ENCODE measurements around the gene ETFA.

ETFA gene

DNA sequence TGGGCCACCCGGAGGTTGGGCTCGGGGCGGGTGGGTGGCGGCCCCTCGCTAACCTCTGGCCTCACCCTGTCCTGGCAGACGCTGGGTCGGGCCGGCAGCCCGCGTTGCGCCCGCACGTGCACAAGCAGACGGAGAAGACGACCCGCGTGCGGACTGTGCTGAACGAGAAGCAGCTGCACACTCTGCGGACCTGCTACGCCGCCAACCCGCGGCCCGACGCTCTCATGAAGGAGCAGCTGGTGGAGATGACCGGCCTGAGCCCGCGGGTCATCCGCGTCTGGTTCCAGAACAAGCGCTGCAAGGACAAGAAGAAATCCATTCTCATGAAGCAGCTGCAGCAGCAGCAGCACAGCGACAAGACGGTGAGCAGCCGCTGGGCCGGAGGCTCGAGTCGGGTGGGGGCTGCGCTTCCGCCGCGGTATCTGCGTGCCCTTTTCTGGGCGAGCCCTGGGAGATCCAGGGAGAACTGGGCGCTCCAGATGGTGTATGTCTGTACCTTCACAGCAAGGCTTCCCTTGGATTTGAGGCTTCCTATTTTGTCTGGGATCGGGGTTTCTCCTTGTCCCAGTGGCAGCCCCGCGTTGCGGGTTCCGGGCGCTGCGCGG is 29.0 kb upstream of the ETFA start:
- no peak for DNase-seq (ENCODE audit: low read depth)

DNA sequence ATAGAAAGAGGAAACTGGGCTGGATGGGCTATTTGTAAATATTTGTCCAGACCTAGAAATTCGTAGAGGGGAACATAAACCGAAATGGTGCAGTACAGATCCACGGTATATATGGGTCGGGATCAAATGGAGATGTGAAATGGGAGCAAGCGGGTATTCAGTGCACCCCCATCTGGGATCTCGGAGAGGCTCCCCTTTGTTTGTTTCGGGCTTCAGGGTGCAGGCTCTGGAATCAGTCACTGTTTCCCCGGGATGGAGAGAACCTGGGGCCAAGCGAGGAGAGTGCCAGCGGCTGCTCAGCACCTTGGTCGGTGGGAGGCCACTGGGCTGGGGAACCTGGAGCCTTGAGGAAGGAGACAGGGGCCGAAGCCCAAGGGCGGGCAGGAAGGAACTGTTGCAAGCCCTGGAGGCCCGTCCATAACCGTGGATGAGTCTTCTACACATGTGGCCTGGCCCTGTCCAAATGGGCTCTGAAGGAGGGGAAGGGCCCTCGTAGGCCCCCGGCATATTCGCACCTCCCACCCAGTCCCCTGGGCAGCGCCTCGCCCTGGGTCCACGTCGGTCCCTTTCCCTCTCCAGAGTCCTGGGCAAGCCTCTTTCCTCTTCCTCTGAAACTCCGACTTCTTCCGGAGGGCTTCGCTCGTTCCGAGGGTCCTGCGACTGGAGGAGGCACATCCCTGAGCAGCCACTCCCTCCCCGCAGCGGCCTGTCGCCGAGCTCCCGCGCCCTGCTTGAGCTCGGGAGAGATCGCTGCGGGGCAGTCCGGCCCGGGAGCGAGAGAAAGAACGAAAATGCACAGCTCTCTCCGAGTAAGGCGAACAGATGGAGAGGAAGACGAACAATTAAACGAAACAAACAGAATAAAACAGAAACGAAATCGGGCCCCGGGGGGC is 28.3 kb upstream of the ETFA start:
- no peak for DNase-seq (ENCODE audit: low read depth)

DNA sequence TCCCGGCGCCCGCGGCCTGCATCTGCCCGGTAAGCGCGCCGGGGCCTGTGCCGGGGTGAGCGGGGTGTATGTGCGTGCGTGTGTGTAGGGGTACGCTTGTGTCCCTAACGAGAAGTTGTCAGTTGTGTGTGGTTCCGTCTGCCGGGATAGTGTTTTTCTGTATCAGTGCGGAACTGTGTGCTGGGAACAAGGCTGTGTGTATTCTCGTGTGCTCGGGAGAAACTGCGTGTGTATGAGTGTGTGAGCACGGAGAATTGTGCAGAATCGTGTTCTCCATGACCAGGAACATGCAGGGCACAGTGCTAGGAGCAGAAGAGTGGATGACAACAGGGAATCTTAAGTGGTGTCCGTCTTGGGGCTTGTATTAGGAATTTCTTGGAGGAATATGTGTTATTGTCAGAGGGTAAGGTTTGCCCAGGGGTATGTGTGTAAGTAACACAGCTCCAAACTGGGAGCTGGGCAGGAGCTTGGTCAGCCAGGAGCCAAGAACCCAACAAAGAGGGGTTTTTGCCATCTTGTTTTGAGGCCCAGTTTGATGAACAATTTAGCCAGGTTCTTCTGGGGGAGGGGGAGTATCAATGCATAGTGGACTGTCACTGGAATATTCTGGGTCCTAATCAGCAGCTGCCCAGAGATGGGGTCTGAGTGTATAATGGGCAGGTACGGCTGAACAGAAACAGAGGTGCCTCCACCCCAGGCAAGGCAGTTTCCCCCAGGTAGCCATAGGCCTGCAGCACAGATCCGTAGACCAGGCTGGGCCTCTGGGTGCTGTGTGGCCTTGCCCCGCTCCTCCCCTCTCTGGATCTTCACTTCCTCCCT is 27.4 kb upstream of the ETFA start:
- DNase-seq (ENCODE audit: low read depth): no peak

DNA sequence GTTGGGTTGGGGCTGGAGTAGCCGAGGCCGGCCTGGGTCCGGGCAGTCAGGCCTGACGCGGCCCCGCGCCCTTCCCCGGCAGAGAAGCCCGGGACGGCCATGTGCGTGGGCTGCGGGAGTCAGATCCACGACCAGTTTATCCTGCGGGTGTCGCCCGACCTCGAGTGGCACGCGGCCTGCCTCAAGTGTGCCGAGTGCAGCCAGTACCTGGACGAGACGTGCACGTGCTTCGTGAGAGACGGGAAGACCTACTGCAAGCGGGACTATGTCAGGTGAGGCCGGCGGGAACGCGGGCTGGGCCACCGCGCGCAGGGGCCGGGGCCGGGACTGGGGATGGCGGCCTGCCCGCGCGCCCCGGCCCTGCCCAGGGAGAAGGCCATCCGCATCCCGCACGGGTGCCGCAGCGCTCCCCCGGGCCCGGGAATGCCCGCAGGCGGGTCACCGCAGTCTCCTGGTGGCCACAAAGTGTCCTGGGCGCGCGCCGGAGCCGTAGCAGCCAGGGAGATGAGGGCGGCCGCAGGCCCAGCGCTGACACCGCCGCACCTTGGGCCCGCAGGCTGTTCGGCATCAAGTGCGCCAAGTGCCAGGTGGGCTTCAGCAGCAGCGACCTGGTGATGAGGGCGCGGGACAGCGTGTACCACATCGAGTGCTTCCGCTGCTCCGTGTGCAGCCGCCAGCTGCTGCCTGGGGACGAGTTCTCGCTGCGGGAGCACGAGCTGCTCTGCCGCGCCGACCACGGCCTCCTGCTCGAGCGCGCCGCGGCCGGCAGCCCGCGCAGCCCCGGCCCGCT is 26.6 kb upstream of the ETFA start:
- DNase-seq (ENCODE audit: low read depth): no peak

DNA sequence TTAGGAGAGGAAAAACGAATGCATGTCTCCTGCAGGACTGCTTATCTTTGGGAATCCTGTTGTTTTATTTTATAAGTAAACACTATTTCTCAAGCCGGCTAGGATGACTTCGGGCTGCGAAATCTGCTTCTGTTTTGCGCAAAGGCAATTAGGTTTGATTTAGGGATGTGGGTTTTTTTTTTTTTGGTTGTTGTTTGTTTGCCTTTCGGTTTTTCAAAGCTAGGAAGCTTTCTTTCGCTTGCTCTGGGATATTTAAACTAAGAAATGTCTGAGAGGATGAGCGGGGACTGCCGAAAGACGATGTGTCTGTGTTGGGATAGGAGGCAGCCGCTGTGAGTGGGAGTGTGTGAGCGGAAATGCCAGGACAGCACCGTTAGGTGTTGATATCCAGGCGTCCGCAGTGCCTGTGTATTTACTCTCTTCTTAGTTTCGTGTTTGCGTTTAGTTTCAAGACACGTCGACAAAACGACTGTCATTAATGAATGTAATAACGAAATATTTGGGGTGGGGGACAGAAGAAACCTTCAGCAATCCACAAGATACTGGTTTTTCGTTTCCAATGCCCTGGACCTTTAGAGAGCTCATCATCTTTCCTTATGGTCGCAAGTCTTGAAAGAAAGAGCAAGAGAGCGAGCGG is 25.9 kb upstream of the ETFA start:
- no peak for DNase-seq (ENCODE audit: low read depth)

DNA sequence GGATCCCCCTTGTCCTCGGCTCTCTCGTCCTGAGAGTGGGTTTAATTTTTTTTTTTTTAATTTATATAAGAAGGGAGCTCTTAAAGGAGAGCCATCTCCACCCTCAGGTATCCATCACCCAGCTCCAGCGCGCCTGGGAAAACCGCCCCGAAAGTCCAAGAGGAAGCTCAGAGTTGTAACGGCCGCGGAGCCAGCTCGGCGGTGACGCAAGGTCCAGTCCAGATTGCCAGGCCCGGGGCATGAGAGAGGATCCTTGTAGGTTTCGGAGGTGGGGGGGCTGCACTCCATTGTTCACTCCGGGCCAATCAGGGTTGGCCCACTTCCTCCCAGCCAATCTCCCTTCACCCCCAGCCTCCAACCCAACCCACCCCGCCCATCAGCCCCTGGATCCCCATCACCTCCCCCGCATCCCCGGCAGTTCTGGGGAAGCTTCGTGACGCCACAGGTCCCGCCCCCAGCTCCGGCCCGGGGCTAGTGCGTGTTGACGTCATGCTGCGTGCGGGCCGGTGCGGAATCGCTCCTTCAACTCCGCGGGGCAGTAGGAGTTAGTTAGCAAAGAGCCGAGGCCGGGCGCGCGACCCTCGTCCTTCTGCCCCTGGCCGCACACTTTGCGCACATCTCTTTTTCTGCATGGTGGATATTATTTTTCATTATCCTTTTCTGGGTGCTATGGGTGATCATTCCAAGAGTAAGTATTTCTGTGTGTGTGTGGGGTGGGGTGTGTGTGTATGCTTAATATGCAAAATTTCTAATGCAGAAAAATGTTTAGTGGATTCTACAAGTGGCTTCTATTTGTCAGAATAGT is 25.2 kb upstream of the ETFA start, which contains the start of gene ISL2:
Gene ISL2, plus strand, starts transcription at position 520 of the 805 bp plus-strand sequence. Its CDS starts 111 bp downstream, at position 631.
- DNase-seq (ENCODE audit: low read depth): no peak

DNA sequence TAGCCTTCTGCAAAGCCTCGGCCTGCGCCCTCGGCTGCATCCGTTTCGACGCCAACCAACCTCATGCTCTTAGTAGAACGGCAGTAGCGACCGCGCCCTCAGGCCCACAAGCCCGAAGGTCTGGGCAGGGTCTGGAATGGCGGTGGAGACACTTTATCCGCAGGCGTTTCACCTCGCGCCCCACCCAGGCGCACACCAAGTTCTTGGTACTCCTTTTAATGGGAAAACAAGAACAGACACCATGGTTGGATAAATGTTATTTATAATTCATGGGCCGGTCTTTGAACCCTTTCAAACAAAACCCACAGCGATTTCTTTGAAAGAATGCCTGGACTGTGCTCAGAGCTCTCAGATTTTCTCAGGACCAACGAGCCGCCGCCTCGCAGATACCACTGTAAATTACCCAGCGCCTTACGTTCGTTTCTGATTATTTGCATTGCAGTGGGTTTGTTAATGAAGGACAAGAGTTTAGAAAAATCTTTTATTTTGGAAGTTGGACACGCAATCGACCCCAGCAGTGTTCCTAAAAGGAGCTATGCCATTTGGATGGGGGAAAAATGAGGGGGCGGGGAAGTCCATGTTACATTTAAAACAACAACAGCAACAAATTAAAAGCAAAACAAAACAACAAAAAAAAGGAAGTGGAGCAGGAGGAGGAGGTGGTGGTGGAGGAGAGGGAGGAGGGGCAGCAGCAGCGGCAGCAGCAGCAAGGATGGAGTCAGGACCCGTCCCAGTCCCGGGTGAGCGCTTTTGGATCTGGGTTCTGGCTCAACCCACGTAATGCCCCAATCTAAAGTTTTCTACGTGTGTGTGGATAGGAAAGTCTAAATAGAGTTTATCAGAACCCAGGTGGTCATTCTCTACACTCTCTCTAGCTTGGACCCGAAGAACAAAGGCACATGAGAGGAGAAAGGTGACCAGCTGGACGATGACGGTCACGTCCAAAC is 24.3 kb upstream of the ETFA start:
- DNase-seq (ENCODE audit: low read depth): no peak

DNA sequence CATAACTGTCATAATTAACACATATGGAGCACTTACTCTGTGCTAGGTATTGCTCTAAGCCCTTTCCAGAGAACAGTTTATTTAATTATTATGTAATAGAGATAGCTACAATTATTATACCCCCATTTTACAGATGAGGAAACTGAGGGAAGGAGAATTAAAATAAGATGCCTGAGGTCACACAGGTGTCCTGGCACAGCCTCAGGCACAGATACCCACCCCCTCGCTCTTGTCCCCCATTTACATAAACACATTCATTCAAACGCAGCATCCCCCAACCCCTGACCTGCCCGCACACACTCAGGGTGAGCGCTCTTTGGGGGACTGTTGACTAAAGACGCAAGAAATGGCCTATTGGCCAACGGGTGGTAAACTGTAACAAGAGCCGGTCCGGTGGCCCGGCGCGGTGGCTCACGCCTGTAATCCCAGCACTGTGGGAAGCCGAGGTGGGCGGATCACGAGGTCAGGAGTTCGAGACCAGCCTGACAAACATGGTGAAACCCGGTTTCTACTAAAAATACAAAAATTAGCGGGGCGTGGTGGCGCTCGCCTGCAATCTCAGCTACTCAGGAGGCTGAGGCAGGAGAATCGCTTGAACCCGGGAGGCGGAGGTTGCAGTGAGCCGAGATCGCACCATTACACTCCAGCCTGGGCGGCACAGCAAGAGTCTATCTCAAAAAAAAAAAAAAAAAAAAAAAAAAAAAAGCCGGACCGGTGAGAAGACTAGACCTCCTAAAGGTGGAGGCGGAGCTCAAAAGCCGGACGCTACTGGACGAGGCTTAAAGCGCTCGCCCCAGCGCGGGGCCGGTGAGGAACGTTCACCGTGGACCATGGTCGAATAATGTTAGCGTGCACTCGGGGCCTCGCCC is 23.4 kb upstream of the ETFA start:
- DNase-seq (ENCODE audit: low read depth): no peak

DNA sequence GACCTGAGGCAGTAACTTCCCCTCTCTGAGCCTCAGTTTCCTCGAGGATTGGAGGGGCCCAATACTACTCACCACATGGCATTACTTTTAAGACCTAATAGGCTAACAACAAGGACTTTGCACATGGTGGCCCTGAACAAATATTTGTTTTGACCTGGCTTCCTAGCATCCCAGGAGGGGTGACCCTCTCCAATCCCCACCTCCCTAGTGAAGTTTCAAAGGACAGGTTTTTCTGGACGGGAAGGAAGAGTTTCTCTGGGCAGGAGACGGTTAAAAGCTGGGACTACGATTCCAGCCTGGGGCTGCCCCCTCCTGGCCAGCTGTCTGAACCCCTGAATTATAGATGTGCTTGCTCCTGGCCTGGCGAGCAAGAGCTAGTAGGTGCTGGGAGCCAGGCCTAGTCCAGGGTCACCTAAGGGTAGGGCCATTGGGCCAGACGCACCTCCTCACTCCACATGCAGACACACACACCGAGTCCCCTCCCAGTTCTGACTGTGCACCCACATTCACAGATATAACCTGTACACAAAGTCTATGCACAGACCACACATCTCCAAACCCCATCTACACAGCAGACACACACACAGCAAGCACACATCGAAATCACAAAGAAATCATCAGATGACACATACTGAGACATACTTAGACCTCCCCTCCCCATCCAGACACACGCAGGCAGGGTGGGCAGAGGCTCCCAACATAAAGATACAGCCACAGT is 22.6 kb upstream of the ETFA start:
- no peak for DNase-seq (ENCODE audit: low read depth)

DNA sequence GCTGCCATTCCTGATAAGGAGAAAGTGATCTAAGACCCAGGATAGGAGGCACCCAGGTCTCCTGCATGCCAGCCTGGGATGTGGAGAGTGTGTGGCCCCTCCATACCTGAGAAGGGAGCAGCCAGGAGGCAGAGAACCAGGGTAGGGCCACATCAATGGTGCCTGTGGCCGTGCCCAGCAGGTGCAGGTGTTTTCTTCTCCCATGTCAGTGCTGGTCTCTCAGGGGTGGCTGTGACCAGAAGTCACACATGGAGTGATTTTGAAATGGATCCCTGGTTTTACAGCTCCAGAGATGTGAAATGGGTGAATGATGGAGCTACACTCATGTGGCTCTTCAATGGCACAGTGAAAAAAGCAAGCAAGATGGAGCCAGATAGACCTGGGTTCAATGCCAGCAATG is 22.0 kb upstream of the ETFA start:
- DNase-seq (ENCODE audit: low read depth): no peak

DNA sequence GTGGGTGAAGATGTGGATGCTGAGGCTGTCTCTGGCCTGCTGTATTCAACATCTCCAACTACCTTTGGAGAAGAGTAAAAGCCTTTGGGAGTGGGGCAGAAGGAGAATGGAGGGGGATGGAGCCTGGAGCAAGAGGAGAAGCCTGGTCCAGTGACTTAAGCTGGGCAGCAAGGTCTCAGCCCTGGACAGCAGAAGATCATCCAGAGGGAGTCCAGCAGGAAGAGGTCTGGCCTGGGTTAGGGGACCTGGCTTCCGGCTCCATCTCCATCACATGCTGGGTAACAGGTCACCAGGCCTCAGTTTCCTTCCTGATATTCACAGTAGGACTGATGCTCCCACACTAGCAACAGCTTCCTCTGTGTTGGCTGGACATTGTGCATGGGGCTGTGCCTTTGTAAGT is 21.5 kb upstream of the ETFA start:
- DNase-seq (ENCODE audit: low read depth): no peak

DNA sequence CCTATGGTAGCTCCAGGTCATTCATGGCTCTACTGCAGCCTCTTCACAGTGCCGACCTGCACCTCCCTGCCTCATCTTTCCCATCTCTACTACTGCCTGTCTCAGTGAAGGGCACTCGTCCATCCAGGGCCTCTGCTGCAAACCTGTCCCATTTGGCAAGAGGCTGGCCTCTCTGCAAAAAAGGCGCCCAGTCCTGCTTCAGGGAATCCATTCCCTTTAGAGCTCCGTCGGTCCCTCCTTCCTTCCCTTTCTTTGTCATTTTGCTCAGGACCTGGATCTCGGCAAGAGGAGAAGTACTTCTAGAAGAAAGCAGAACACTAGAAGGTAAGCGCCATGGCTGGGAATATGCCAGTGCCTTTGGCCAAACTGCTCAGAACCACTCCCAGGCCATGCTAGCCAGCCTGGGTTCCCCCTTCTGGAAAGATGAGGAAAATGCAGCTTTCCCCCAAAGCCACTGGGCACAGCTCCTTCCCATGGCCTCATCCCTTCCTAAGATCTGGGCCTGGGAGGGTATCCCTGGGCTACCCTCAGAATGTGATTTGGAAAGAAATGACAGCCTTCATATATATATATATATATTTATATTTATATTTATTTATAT is 18.9 kb upstream of the ETFA start:
- DNase-seq (ENCODE audit: low read depth): no peak

DNA sequence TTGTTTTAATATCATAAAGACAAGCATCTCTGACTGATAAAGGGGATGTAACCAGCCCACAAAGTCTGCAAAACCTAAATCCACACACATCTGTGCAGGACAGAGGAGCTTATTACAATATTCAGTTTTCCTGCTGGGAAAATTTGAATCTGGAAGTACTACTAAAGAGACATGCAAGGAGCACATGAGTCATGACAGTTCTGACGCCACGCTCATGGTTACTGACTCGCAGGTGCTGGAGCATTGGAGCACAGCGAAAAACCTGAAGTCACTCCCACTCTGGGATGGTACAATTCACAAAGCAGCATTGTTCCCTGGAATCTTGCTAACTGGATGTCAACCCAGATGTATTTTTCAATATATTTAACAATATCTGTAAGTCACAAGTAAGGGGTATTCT is 17.7 kb upstream of the ETFA start:
- DNase-seq (ENCODE audit: low read depth): no peak

DNA sequence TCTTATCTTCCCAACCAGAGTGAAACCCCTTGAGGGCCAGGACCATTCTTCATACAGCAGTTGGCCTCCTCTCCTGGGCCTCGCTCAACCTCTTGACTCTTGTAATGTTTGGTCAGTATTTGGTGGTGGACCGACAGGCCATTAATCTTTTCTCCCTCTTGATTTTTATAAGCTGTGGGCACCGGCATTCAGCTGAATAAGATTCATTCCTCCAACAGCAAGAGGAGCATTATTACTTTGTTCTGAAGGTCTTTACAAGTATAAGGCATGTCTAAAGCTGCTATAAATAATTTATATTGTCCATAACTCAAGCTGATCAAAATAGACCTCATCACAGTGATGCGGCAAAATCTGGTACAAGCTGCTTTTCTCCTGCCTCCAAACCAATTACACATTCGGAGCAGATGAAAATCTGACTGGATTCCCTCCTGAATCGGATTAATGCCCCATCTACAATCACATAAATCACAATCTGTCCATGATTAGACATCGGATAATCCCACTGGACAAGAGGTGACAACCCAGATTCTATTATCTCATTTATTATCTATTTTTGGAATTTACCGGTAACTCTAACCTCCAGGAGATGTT is 16.9 kb upstream of the ETFA start:
- DNase-seq (ENCODE audit: low read depth): no peak

DNA sequence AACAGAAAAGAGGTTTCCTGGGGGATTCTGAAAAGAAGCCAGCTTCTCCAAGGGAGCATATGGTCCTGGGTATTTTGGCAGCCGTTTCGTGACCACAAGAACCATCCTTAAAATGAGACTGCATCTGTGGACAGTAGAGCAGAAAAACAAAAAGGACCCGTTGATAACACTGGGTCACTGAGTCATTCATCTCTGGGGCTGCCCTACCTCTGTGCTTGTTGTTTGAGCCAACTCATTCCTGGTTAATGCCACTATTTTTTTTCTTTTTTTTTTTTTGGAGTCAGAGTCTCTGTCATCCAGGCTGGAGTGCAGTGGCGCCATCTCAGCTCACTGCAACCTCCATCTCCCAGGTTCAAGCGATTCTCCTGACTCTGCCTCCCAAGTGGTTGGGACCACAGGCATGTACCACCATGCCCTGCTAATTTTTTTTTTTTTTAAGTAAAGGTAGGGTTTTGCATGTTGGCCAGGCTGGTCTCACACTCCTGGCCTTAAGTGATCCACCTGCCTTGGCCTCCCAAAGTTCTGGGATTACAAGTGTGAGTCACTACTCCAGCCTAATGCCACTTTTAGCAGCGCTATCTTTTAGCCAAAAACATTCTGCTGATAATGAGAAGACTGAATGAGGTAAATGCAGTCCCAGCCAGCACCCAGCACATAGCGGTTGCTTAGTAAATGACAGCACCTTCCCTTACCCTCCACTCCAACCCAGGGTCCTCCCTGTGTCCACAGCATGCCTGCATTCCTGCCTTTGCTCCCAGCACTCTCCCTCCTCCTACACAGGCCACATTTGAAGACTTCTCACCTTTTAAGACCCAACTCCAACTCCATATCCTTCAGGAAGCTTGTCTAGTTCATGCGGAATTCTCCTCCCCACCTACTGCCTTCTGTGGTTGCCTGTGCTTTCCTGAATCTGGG is 16.2 kb upstream of the ETFA start:
- no peak for DNase-seq (ENCODE audit: low read depth)

DNA sequence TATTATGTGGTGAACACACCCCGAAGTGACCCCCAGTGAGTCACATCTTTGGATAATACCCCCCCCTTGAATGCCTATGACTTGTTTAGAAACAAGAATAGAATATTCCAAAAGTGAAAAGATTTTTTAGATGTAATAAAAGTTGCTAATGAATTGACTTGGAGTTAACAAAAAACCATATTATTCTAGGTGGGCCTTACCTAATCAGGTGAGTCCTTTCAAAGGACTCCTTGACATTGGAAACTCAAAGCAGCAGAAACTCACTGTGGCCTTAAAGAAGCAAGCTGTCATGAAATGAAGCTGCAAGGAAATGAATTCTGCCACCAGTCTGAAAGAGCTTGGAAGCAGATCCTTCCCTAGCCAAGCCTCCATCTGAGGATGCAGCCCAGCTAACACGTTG is 14.4 kb upstream of the ETFA start:
- no peak for DNase-seq (ENCODE audit: low read depth)
